SK-N-MC (cell line): ENCODE data around the gene LOC128125822.

ENCODE experiments used
- DNase-seq: peaks from one replicate; pipeline ENCODE4 v3.0.0-alpha.2; 2011; ENCODE audit warnings: low read depth, low spot score
- H3K27ac ChIP-seq: fragments of 200-600 bp; sonication (generic); 2 replicates; pipeline ENCODE4 v1.5.1; 2016; ENCODE audit warnings: mixed run types
- H3K36me3 ChIP-seq: fragments of 200-600 bp; sonication (generic); 2 replicates; pipeline ENCODE4 v1.6.1; 2017; ENCODE audit warnings: antibody characterized with exemption, low read length, mixed read lengths; ENCODE audit not compliant: insufficient read depth
- H3K4me3 ChIP-seq: fragments of 200-600 bp; sonication (generic); 2 replicates; pipeline ENCODE4 v1.5.1; 2016
- H3K9ac ChIP-seq: fragments of 200-600 bp; sonication (generic); 2 replicates; pipeline ENCODE4 v1.8.0; 2017; ENCODE audit warnings: mixed run types, mixed read lengths; ENCODE audit not compliant: insufficient read length
- H3K9me3 ChIP-seq: fragments of 200-600 bp; sonication (generic); 2 replicates; pipeline ENCODE4 v1.6.1; 2017; ENCODE audit warnings: low read depth, mild to moderate bottlenecking, antibody characterized with exemption, low read length, moderate library complexity, mixed read lengths
- EZH2 ChIP-seq: fragments of 200-600 bp; sonication (generic); IDR thresholded peaks from one replicate; pipeline ENCODE4 v1.6.1; 2017; ENCODE audit warnings: antibody characterized with exemption
- FOXP2 ChIP-seq: optimal IDR thresholded peaks from 2 replicates; pipeline ENCODE3; 2011; ENCODE audit warnings: mild to moderate bottlenecking, moderate library complexity; ENCODE audit not compliant: insufficient read depth; ENCODE audit errors: extremely low read length, control extremely low read depth
- POLR2AphosphoS5 ChIP-seq: IDR thresholded peaks from 2 replicates; pipeline ENCODE4 v1.6.1; 2012; ENCODE audit warnings: mild to moderate bottlenecking, low read depth, low read length, borderline replicate concordance

The LOC128125822 gene

GRCh38 chr6:63546697-63547096 is 25.6 kb upstream of the LOC128125822 start:
- DNase-seq, result no peak
- no peaks in the 10 kb centered on the region for H3K36me3 ChIP-seq
- H3K9me3 ChIP-seq, result no peaks in the 10 kb centered on the region
- no peak overlapping the region for H3K4me3 ChIP-seq
- no peak overlapping the region for H3K27ac ChIP-seq
- TF ChIP-seq POLR2AphosphoS5 (no peak), EZH2 (no peak), FOXP2 (no peak)
- H3K9ac ChIP-seq, result no peak overlapping the region

GRCh38 chr6:63549076-63549475 is 23.2 kb upstream of the LOC128125822 start:
- Histone ChIP-seq H3K9ac (no peak overlapping the region), H3K36me3 (no peaks in the 10 kb centered on the region), H3K9me3 (no peaks in the 10 kb centered on the region), H3K4me3 (no peak overlapping the region), H3K27ac (no peak overlapping the region)
- TF ChIP-seq FOXP2, result no peak
- no peak for DNase-seq

- H3K27ac ChIP-seq, result no peak overlapping the region
These were observed 19.1 kb upstream of the LOC128125822 start for GRCh38 chr6:63553208-63553607.

GRCh38 chr6:63553900-63554299 is 18.4 kb upstream of the LOC128125822 start:
- Histone ChIP-seq H3K27ac (no peak overlapping the region), H3K9ac (no peak overlapping the region), H3K4me3 (no peak overlapping the region), H3K36me3 (no peaks in the 10 kb centered on the region), H3K9me3 (no peaks in the 10 kb centered on the region)
- TF ChIP-seq EZH2 (no peak), FOXP2 (no peak), POLR2AphosphoS5 (no peak)
- DNase-seq, result no peak

More at GRCh38 chr6:63553208-63553607, 19.1 kb upstream of the LOC128125822 start:
- no peak overlapping the region for H3K9ac ChIP-seq
- H3K36me3 ChIP-seq, result no peaks in the 10 kb centered on the region
- H3K4me3 ChIP-seq, result no peak overlapping the region
- no peak for DNase-seq
- H3K9me3 ChIP-seq, result no peaks in the 10 kb centered on the region
- TF ChIP-seq EZH2, result no peak
- no peak for TF ChIP-seq POLR2AphosphoS5
- TF ChIP-seq FOXP2, result no peak

GRCh38 chr6:63554782-63555181 is 17.5 kb upstream of the LOC128125822 start:
- Histone ChIP-seq H3K4me3 (no peak overlapping the region), H3K9ac (no peak overlapping the region), H3K9me3 (no peaks in the 10 kb centered on the region), H3K36me3 (no peaks in the 10 kb centered on the region), H3K27ac (no peak overlapping the region)
- DNase-seq, result no peak
- TF ChIP-seq EZH2 (no peak), FOXP2 (no peak), POLR2AphosphoS5 (no peak)

GRCh38 chr6:63556369-63556768 is 15.9 kb upstream of the LOC128125822 start:
- H3K27ac ChIP-seq, result no peak overlapping the region
- no peak overlapping the region for H3K9ac ChIP-seq
- H3K4me3 ChIP-seq, result no peak overlapping the region
- TF ChIP-seq EZH2 (no peak), FOXP2 (no peak), POLR2AphosphoS5 (no peak)
- no peaks in the 10 kb centered on the region for H3K36me3 ChIP-seq
- no peaks in the 10 kb centered on the region for H3K9me3 ChIP-seq
- DNase-seq, result no peak

- DNase-seq, result no peak
- H3K4me3 ChIP-seq, result no peak overlapping the region
- no peaks in the 10 kb centered on the region for H3K36me3 ChIP-seq
- no peak for TF ChIP-seq FOXP2
- TF ChIP-seq POLR2AphosphoS5, result no peak
- TF ChIP-seq EZH2, result no peak
- no peak overlapping the region for H3K27ac ChIP-seq
- H3K9ac ChIP-seq, result no peak overlapping the region
- H3K9me3 ChIP-seq, result no peaks in the 10 kb centered on the region
These were observed 14.0 kb upstream of the LOC128125822 start for GRCh38 chr6:63558278-63558677.

- H3K4me3 ChIP-seq, result no peak overlapping the region
- no peak for DNase-seq
- H3K9me3 ChIP-seq, result no peaks in the 10 kb centered on the region
- no peak overlapping the region for H3K9ac ChIP-seq
- TF ChIP-seq FOXP2, result no peak
- TF ChIP-seq POLR2AphosphoS5, result no peak
- TF ChIP-seq EZH2, result no peak
- H3K36me3 ChIP-seq, result no peaks in the 10 kb centered on the region
- no peak overlapping the region for H3K27ac ChIP-seq
These were observed 11.4 kb upstream of the LOC128125822 start for GRCh38 chr6:63560801-63561287.

- TF ChIP-seq POLR2AphosphoS5 (no peak), EZH2 (no peak), FOXP2 (no peak)
- no peak for DNase-seq
- no peak overlapping the region for H3K27ac ChIP-seq
These were observed 11.0 kb upstream of the LOC128125822 start for GRCh38 chr6:63561288-63561687.

More at GRCh38 chr6:63561288-63561687, 11.0 kb upstream of the LOC128125822 start:
- Histone ChIP-seq H3K9ac (no peak overlapping the region), H3K36me3 (no peaks in the 10 kb centered on the region), H3K4me3 (no peak overlapping the region), H3K9me3 (no peaks in the 10 kb centered on the region)
